K562 (cell line): ENCODE measurements around the gene RPTOR. TPM values are rescaled to one million over a fixed set of nuclear protein-coding genes. Genes with fewer than 3 reads are reported as not detected.

ENCODE experiments used
- ATAC-seq: fragments of 200-7000 bp; cut with Tn5 transposase; 3 replicates; pipeline ENCODE4 v1.9.1; 2020; ENCODE audit warnings: moderate library complexity
- BruUV-seq: library from RNA; stranded (reverse); fragments of 400-500 nt; replicated peaks from 2 replicates; lab custom pipeline; 2021; lab: Mats Ljungman, UMichigan
- CTCF ChIA-PET: fragments of 300-600 bp; formaldehyde crosslinking; extraction: SDS; loops from one replicate; lab custom pipeline; 2021; ENCODE audit warnings: low intra/inter-chr PET ratio; lab: Yijun Ruan, JAX
- POLR2A ChIA-PET: fragments of 300-600, 350-650 bp; sonication (Branson Sonifier 250); formaldehyde crosslinking; extraction: SDS; loops from one replicate; lab custom pipeline; 2021; ENCODE audit warnings: antibody characterized with exemption, inconsistent platforms; lab: Yijun Ruan, JAX
- DNase-seq, 4 experiments: peaks; one replicate each; pipeline versions ENCODE4 v3.0.0 to v3.0.0-alpha.2; 2011 to 2018; ENCODE audit warnings: low spot score in 3 of 4, mixed read lengths in 3 of 4; ENCODE audit errors: extremely low read depth in 1 of 4
- FAIRE-seq: peaks from 2 replicates; lab custom pipeline; 2011; peaks lifted over from hg19 to GRCh38; lab: Jason Lieb, UNC
- H2AFZ ChIP-seq: 2 replicates; pipeline ENCODE4 v1.6.0; 2011; ENCODE audit warnings: low read depth, low read length, control low read depth, inconsistent platforms
- H3K27ac ChIP-seq: fragments of 200-600 bp; 3 replicates; pipeline ENCODE4 v1.8.0; 2011; ENCODE audit warnings: low read depth, mild to moderate bottlenecking, control low read depth, inconsistent platforms, low read length, moderate library complexity, mixed read lengths; ENCODE audit errors: extremely low read depth
- H3K27me3 ChIP-seq, 2 experiments: fragments of 300-600 bp in 1 of 2; 2 replicates in 1 of 2; 3 replicates in 1 of 2; pipeline versions ENCODE4 v1.6.0 to v1.8.0; 2011; ENCODE audit warnings: inconsistent platforms in 2 of 2, low read length in 2 of 2, mild to moderate bottlenecking in 1 of 2, mixed read lengths in 1 of 2, moderate library complexity in 1 of 2; ENCODE audit not compliant: control insufficient read depth in 2 of 2, insufficient read depth in 2 of 2
- H3K36me3 ChIP-seq: fragments of 300-600 bp; 3 replicates; pipeline ENCODE4 v1.8.0; 2011; ENCODE audit warnings: mild to moderate bottlenecking, low read length, inconsistent platforms; ENCODE audit not compliant: control insufficient read depth, insufficient read depth
- H3K4me1 ChIP-seq, 2 experiments: fragments of 200-600 bp in 1 of 2; replicated peaks in 1 of 2; 2 replicates in 1 of 2; 3 replicates in 1 of 2; pipeline versions ENCODE4 v1.5.1 to v1.8.0; 2011; ENCODE audit warnings: inconsistent platforms in 2 of 2, low read length in 2 of 2, mild to moderate bottlenecking in 1 of 2, mixed read lengths in 1 of 2, moderate library complexity in 1 of 2; ENCODE audit not compliant: control insufficient read depth in 2 of 2, insufficient read depth in 2 of 2
- H3K4me2 ChIP-seq: 2 replicates; pipeline ENCODE4 v1.6.1; 2011; ENCODE audit warnings: low read length, control low read depth, inconsistent platforms, mixed read lengths; ENCODE audit not compliant: insufficient read depth
- H3K4me3 ChIP-seq: fragments of 200-600 bp; sonication (generic), shearing (Covaris generic); 2 replicates; pipeline ENCODE4 v1.5.1; 2016; ENCODE audit warnings: control low read depth, inconsistent platforms
- H3K79me2 ChIP-seq: fragments of 200-600 bp; 3 replicates; pipeline ENCODE4 v1.8.0; 2011; ENCODE audit warnings: low read length, inconsistent platforms; ENCODE audit not compliant: control insufficient read depth, insufficient read depth
- H3K9ac ChIP-seq, 2 experiments: 2 replicates each; pipeline versions ENCODE4 v1.6.0 to v1.6.1; 2011; ENCODE audit warnings: low read depth in 2 of 2, low read length in 2 of 2, control low read depth in 1 of 2, inconsistent platforms in 1 of 2, mild to moderate bottlenecking in 1 of 2, mixed read lengths in 1 of 2; ENCODE audit not compliant: insufficient read depth in 1 of 2
- H3K9me1 ChIP-seq: one replicate; pipeline ENCODE4 v1.6.0; 2011; ENCODE audit warnings: inconsistent platforms, mild to moderate bottlenecking, low read length, moderate library complexity; ENCODE audit not compliant: control insufficient read depth, insufficient read depth
- H3K9me3 ChIP-seq: replicated peaks from 2 replicates; pipeline ENCODE4 v1.5.1; 2011; ENCODE audit warnings: low read depth, low read length, inconsistent platforms; ENCODE audit not compliant: control insufficient read depth, insufficient read depth
- H4K20me1 ChIP-seq: replicated peaks from 2 replicates; pipeline ENCODE4 v1.6.1; 2011; ENCODE audit warnings: low read length, inconsistent platforms, mixed read lengths; ENCODE audit not compliant: control insufficient read depth, insufficient read depth
- BACH1 ChIP-seq: fragments of 200-800 bp; sonication (Bioruptor generic); IDR thresholded peaks from 2 replicates; pipeline ENCODE4 v1.6.1; 2016; ENCODE audit warnings: missing genetic modification characterization, missing compliant biosample characterization
- C11orf30 ChIP-seq: fragments of 450-650 bp; IDR thresholded peaks from 2 replicates; pipeline ENCODE4 v1.6.1; 2016; ENCODE audit warnings: low read depth, mild to moderate bottlenecking
- FOXA1 ChIP-seq: fragments of 450-650 bp; IDR thresholded peaks from 2 replicates; pipeline ENCODE4 v1.6.1; 2016; ENCODE audit warnings: mild to moderate bottlenecking, borderline replicate concordance
- MAFG ChIP-seq: fragments of 450-650 bp; conservative IDR thresholded peaks from 2 replicates; pipeline ENCODE4 v1.6.1; 2016; ENCODE audit warnings: missing genetic modification characterization, missing compliant biosample characterization
- RAD21 ChIP-seq, 2 experiments: fragments of 250-450 bp in 1 of 2; fragments of 450-650 bp in 1 of 2; sonication (Bioruptor Pico) in 1 of 2; formaldehyde crosslinking in 1 of 2; IDR thresholded peaks in 1 of 2; conservative IDR thresholded peaks in 1 of 2; 2 replicates each; pipeline versions ENCODE4 v1.4.0 to v1.8.0; 2020 to 2022; ENCODE audit warnings: mild to moderate bottlenecking in 2 of 2, moderate library complexity in 1 of 2
- ZFP36 ChIP-seq: fragments of 150-350 bp; IDR thresholded peaks from 2 replicates; pipeline ENCODE4 v1.6.1; 2018; ENCODE audit warnings: low read length, low read depth; ENCODE audit not compliant: partially characterized antibody
- ZNF316 ChIP-seq: fragments of 450-650 bp; IDR thresholded peaks from 2 replicates; pipeline ENCODE4 v1.6.1; 2016
- WGBS: fragments of 100-300 bp; shearing (Covaris generic); methylation state at CpG from one replicate; pipeline ENCODE4 v1.1.6; 2016; ENCODE audit warnings: low coverage, mixed read lengths; ENCODE audit not compliant: insufficient coverage; ENCODE audit errors: missing lambda C conversion rate; 5-methylcytosine and 5-hydroxymethylcytosine counted together
- in situ Hi-C: fragments of 300-500 bp; cut with MboI; formaldehyde crosslinking; loops from 4 replicates; pipeline ENCODE4 v1.15.0; 2018; ENCODE audit warnings: inconsistent platforms, mixed read lengths
- intact Hi-C: fragments of 100-400 bp; cut with micrococcal nuclease; formaldehyde crosslinking; loops from 2 replicates; pipeline ENCODE4 v1.14.2; 2022
- polyA plus RNA-seq, 8 experiments: library from polyadenylated mRNA; depleted of rRNA in 4 of 8; stranded (reverse) in 5 of 8; unstranded in 3 of 8; fragments of >200 nt; fragmentation: Nextera tagmentation in 2 of 8; fragmentation: Illumina TruSeq in 1 of 8; extraction: Ambion mirVana in 2 of 8; extraction: Trizol in 1 of 8; gene quantifications; 2 replicates each; pipeline versions ENCODE4 v1.2.1 to v1.2.3, GENCODE V29; 2011 to 2014; ENCODE audit warnings: inconsistent platforms in 1 of 8, missing spikeins in 1 of 8
- total RNA-seq, 7 experiments: library from RNA; depleted of rRNA in 6 of 7; stranded (reverse); fragments of >200 nt in 6 of 7; fragmentation: Illumina TruSeq in 2 of 7; extraction: Trizol in 2 of 7; gene quantifications; 2 replicates each; pipeline versions ENCODE4 v1.2.1 to v1.2.3, GENCODE V29; 2011 to 2021; ENCODE audit warnings: low replicate concordance in 1 of 7

The RPTOR gene
- total and polyA plus RNA-seq, 9 of the 15 experiments (the other 6 are each of a cell fraction or from before 2014, with no cell fraction given) = 0.24 to 54.1 (median 10.2) TPM

GRCh38 chr17:80704381-80704819 lies 159.8 kb downstream of the RPTOR start (continued):
- TF ChIP-seq BACH1 (tag) = peak; percentile 57; the same call in 1 of the 2 replicates
- no peak for TF ChIP-seq ZFP36
- TF ChIP-seq MAFG (tag) = peak; percentile 90
- TF ChIP-seq ZNF316 = peak; percentile 83
- TF ChIP-seq FOXA1 = no peak
- peak; percentile 76 for TF ChIP-seq C11orf30

GRCh38 chr17:80704894-80705293 lies 160.3 kb downstream of the RPTOR start:
- Histone ChIP-seq H3K36me3 (peaks cover 22% of the 10 kb centered on the region; the same call in 2 of the 3 replicates), H3K9me1 (peaks cover 5% of the 10 kb centered on the region), H2AFZ (no peak overlapping the region), H4K20me1 (peaks cover 6% of the 10 kb centered on the region; the same call in 1 of the 2 replicates), H3K9me3 (no peaks in the 10 kb centered on the region), H3K27ac (no peak overlapping the region), H3K27me3 (no peaks in the 10 kb centered on the region), H3K9ac (no peak overlapping the region), H3K4me2 (no peak overlapping the region), H3K4me3 (no peak overlapping the region), H3K4me1 (peaks cover 0 to 16% of the 10 kb centered on the region in 2 experiments; a peak in 2 of 5 replicates), H3K79me2 (peaks cover 37% of the 10 kb centered on the region)
- TF ChIP-seq RAD21 (CRISPR knock-in tag; conservative IDR thresholded peaks at IDR 0.05 in 1 of 2, IDR thresholded peaks at IDR 0.05 in 1 of 2) = no peak
- ChIA-PET POLR2A (no interaction called here), CTCF (no interaction called here)
- in situ Hi-C loops = no loop called here
- ATAC-seq (no peak), FAIRE-seq (no peak), DNase-seq (no peak)
- no TSS peak for BruUV-seq
- intact Hi-C loops = no loop called here
- 88% methylated on average over 13 of the region's 13 CpGs for WGBS
